ENCODE measurements around the gene CFAP58.
"Not testable (repeated sequence)": the region's sequence is repeated elsewhere in the genome, so short reads cannot be mapped to it uniquely, and the experiment has no call there.

CFAP58 gene

GRCh38 chr10:104434601-104435000 lies 81.0 kb downstream of the CFAP58 start:
- DNase-seq (ENCODE audit: low read depth in 3 of 3), result no peak

- DNase-seq (ENCODE audit: low read depth in 3 of 3), result no peak
Measured at GRCh38 chr10:104435822-104436221, 82.2 kb downstream of the CFAP58 start.

- no peak for DNase-seq (ENCODE audit: low read depth in 3 of 3)
Measured at GRCh38 chr10:104437226-104437625, 83.6 kb downstream of the CFAP58 start.

GRCh38 chr10:104440221-104440620 lies 86.6 kb downstream of the CFAP58 start:
- DNase-seq (ENCODE audit: low read depth in 3 of 3), result no peak

GRCh38 chr10:104441329-104442000 lies 87.8 kb downstream of the CFAP58 start:
- no peak for DNase-seq (ENCODE audit: low read depth in 3 of 3)

- DNase-seq (ENCODE audit: low read depth in 3 of 3), result no peak
Measured at GRCh38 chr10:104445359-104445758, 91.7 kb downstream of the CFAP58 start.

GRCh38 chr10:104446151-104446550 lies 92.5 kb downstream of the CFAP58 start:
- no peak for DNase-seq (ENCODE audit: low read depth in 3 of 3)

- no peak for DNase-seq (ENCODE audit: low read depth in 3 of 3)
Measured at GRCh38 chr10:104447331-104447730, 93.7 kb downstream of the CFAP58 start.

- no peak for DNase-seq (ENCODE audit: low read depth in 3 of 3)
Measured at GRCh38 chr10:104447906-104448305, 94.3 kb downstream of the CFAP58 start.

- no peak for DNase-seq (ENCODE audit: low read depth in 3 of 3)
Measured at GRCh38 chr10:104449391-104449790, 95.8 kb downstream of the CFAP58 start.

GRCh38 chr10:104450490-104450889 lies 96.9 kb downstream of the CFAP58 start:
- no peak for DNase-seq (ENCODE audit: low read depth in 3 of 3)

- no peak for DNase-seq (ENCODE audit: low read depth in 3 of 3)
Measured at GRCh38 chr10:104450954-104451353, 97.3 kb downstream of the CFAP58 start.

GRCh38 chr10:104452977-104453376 lies 99.3 kb downstream of the CFAP58 start:
- DNase-seq (ENCODE audit: low read depth in 3 of 3), result no peak

GRCh38 chr10:104456802-104457542 lies 103.3 kb downstream of the CFAP58 start:
- no peak for DNase-seq (ENCODE audit: low read depth in 3 of 3)

- no peak for DNase-seq (ENCODE audit: low read depth in 3 of 3)
Measured at GRCh38 chr10:104457543-104457828, 103.9 kb downstream of the CFAP58 start.

GRCh38 chr10:104465575-104465974 lies 111.9 kb downstream of the CFAP58 start:
- not testable (repeated sequence) for DNase-seq (ENCODE audit: low read depth in 3 of 3)

- DNase-seq (ENCODE audit: low read depth in 3 of 3), result not testable (repeated sequence)
Measured at GRCh38 chr10:104468818-104469217, 115.2 kb downstream of the CFAP58 start.

- no peak for DNase-seq (ENCODE audit: low read depth in 3 of 3)
Measured at GRCh38 chr10:104472505-104472904, 118.9 kb downstream of the CFAP58 start.

- no peak for DNase-seq (ENCODE audit: low read depth in 3 of 3)
Measured at GRCh38 chr10:104472957-104473745, 119.5 kb downstream of the CFAP58 start.

GRCh38 chr10:104478380-104478779 lies 124.7 kb downstream of the CFAP58 start:
- DNase-seq (ENCODE audit: low read depth in 3 of 3), result no peak

GRCh38 chr10:104479906-104480593 lies 126.4 kb downstream of the CFAP58 start:
- DNase-seq (ENCODE audit: low read depth in 3 of 3), result no peak

- no peak for DNase-seq (ENCODE audit: low read depth in 3 of 3)
Measured at GRCh38 chr10:104480797-104481196, 127.2 kb downstream of the CFAP58 start.

Measured in stimulated activated CD4-positive, alpha-beta T cell treated with anti-CD3 and anti-CD28 coated beads, TNF-alpha, amount 100 ng/mL, for 4 hours (primary cell).